Vagina (tissue), 2 donors: ENCODE results near the gene LNP1.

Experiments
- POLR2A ChIP-seq, 2 donors: fragments of 450-650 bp; IDR thresholded peaks; one replicate each; pipeline ENCODE4 v1.6.1; 2017; ENCODE audit warnings: antibody characterized with exemption in 2 of 2, mild to moderate bottlenecking in 2 of 2, moderate library complexity in 2 of 2
- POLR2AphosphoS5 ChIP-seq, 2 donors: sonication (generic); formaldehyde crosslinking; IDR thresholded peaks; one replicate each; pipeline ENCODE4 v1.9.0; 2017; ENCODE audit warnings: antibody characterized with exemption in 2 of 2, mild to moderate bottlenecking in 2 of 2, low read depth in 1 of 2; ENCODE audit not compliant: insufficient read depth in 1 of 2
- TF ChIP-seq, protein P1 (sequence below), 3 experiments: fragments of 450-650 bp in 2 of 3; fragments of 200-600 bp in 1 of 3; sonication (generic) in 1 of 3; IDR thresholded peaks; one replicate each; pipeline ENCODE4 v1.5.1; 2017 to 2019; ENCODE audit warnings: antibody characterized with exemption in 3 of 3, mild to moderate bottlenecking in 2 of 3, moderate library complexity in 2 of 3

DNA sequence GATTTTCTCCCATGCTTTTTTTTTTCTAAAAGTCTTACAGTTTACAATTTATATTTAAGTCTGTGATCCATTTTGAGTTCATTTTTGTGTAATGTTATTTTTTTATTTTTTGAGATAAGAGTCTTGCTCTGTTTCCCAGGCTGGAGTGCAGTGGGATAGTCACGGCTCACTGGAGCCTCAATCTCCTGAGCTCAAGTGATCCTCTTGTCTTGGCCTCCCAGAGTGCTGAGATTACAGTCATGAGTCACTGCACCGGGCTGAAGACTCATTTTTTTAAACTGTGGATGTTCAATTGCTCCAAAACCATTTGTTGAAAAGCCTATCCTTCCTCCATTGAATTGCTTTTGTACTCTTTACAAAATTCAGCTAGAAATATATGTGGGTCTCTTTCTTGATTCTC, 19.5 kb downstream of the LNP1 start:
- TF ChIP-seq POLR2A (IDR thresholded peaks at IDR 0.05): no peak
- TF ChIP-seq, protein P1, sequence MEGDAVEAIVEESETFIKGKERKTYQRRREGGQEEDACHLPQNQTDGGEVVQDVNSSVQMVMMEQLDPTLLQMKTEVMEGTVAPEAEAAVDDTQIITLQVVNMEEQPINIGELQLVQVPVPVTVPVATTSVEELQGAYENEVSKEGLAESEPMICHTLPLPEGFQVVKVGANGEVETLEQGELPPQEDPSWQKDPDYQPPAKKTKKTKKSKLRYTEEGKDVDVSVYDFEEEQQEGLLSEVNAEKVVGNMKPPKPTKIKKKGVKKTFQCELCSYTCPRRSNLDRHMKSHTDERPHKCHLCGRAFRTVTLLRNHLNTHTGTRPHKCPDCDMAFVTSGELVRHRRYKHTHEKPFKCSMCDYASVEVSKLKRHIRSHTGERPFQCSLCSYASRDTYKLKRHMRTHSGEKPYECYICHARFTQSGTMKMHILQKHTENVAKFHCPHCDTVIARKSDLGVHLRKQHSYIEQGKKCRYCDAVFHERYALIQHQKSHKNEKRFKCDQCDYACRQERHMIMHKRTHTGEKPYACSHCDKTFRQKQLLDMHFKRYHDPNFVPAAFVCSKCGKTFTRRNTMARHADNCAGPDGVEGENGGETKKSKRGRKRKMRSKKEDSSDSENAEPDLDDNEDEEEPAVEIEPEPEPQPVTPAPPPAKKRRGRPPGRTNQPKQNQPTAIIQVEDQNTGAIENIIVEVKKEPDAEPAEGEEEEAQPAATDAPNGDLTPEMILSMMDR (IDR thresholded peaks at IDR 0.05): no peak
- TF ChIP-seq POLR2AphosphoS5 (IDR thresholded peaks at IDR 0.05; ENCODE audit: insufficient read depth in 1 of 2, low read depth in 1 of 2): no peak
